Upper lobe of left lung (tissue), 4 donors: ENCODE results near the gene RGS14.

Experiments used
- CTCF ChIP-seq, 6 experiments: fragments of 450-650 bp in 4 of 6; fragments of 200-600 bp in 2 of 6; sonication (generic) in 2 of 6; IDR thresholded peaks; one replicate each; pipeline ENCODE4 v1.5.1; 2016 to 2019; ENCODE audit warnings: antibody characterized with exemption in 6 of 6
- POLR2A ChIP-seq, 4 donors: fragments of 450-650 bp; IDR thresholded peaks; one replicate each; pipeline ENCODE4 v1.5.1; 2016 to 2017; ENCODE audit warnings: antibody characterized with exemption in 4 of 4, mild to moderate bottlenecking in 2 of 4
- POLR2AphosphoS5 ChIP-seq, 2 donors: sonication (generic); formaldehyde crosslinking; IDR thresholded peaks; one replicate each; pipeline ENCODE4 v1.5.1; 2017; ENCODE audit warnings: antibody characterized with exemption in 2 of 2

- TF ChIP-seq CTCF (IDR thresholded peaks at IDR 0.05): no peak
- TF ChIP-seq POLR2AphosphoS5 (IDR thresholded peaks at IDR 0.05): no peak
- no peak for TF ChIP-seq POLR2A (IDR thresholded peaks at IDR 0.05)
Observed at GRCh38 chr5:177414481-177414880, 56.8 kb downstream of the RGS14 start.
